ENCODE data around the gene BCAT1.
A peak's percentile ranks its signal among the peaks of the same experiment; 100 is the strongest.
"Not testable (repeated sequence)": the region's sequence is repeated elsewhere in the genome, so short reads cannot be mapped to it uniquely, and the experiment has no call there.

BCAT1 gene

DNA sequence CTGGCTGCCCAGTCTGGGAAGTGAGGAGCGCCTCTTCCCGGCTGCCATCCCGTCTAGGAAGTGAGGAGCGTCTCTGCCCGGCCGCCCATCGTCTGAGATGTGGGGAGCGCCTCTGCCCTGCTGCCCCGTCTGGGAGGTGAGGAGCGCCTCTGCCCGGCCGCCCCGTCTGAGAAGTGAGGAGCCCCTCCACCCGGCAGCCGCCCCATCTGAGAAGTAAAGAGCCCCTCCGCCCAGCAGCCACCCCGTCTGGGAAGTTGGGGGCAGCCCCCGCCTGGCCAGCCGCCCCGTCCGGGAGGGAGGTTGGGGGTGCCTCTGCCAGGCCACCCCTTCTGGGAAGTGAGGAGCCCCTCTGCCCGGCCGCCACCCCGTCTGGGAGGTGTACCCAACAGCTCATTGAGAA, 22.8 kb downstream of the BCAT1 start:
- DNase-seq (ENCODE audit: low spot score), result not testable (repeated sequence)

DNA sequence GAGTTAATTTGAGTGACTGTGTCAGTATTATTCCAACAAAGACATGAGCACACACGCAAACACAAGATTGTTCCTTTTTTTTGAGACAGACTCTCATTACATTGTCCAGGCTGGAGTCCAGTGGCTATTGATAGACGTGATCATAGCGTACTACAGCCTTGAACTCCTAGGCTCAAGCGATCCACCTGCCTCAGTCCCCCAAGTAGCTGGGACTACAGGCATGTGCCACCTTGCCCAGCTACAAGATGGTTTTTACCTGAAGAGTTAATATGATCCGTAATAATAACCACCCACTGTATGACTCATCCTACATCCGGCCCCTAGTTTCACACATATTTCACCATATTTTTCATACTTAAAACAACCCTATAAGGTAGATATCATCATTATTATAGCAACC, 26.8 kb downstream of the BCAT1 start:
- no peak for DNase-seq (ENCODE audit: low spot score)

DNA sequence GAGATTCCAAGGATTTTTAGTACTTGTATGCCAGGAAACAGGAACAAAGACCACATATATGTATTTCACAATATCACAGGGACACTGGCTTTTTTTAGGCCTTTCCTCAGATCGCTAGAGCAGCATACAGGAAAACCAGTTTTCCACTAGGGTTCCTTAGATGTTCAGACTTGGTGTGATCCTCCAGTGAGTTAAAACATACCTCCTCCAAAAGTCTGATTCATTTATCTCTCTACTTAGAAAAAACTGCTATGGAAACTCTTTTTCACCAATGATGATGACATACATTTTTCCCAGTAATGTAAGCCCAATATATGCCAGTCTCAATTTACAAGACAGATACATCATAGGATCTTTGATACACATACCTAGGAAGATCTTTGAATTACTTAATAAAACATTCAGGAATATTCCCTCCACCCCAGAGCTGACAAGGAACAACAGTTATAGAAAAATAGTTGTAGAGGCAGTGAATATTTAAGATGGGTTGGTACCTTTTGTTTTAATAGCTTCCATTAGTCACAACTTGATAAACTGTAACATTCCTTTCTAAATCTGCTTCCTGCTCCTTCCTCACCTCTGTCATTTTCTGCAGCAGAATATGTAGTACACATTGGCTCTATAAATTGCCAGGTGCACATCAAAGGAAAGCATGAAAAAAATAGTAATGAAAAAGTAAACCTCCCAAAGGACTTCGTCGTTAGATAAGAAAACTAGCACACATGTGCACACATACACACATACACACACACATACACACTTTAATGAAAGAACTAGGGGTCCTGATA, 27.5 kb downstream of the BCAT1 start:
- no peak for DNase-seq (ENCODE audit: low spot score)

DNA sequence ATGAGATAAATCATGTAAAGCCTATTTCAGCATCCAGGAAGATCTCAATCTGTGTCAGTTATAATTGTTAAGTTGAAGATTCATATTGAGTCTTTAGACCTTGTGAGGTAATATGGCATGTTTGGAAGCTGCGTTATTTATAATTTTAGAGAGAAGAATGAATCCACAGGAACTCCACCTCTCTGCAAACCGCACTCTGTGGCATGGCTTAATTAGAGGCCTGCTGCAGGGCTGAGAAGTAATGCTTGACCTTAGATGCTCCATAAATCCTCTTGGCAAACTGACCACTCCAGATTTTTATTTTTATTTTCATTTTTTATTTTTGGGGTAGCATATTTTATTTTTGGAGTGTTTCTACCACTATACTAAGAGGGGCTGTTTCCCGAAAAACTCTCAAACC, 28.8 kb downstream of the BCAT1 start:
- DNase-seq (ENCODE audit: low spot score), result no peak

DNA sequence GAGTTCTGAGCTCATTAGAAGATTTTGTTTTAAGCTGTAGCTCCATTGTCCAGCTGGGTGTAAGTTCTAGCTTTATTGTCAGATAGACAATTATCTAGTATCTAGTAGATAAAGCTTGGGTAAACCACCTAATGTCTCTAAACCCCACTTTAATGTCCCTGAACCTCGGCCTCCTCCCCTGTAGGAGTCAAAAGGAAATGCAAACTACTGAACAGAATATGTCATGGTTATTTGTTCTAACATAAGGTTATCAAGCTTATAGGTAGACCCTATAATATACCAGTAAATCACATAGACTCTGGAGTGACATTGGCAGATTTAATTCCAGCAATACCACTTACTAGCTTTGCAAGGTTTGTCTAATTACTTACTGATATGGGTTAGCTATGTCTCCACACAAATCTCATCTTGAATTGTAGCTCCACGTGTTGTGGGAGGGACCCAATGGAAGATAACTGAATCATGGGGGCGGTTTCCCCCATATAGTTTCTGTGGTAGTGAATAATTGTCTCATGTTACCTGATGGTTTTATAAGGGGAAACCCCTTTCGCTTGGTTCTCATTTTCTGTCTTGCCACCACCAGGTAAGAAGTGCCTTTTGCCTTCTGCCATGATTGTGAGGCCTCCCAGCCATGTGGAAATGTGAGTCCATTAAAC, 29.4 kb downstream of the BCAT1 start:
- no peak for DNase-seq (ENCODE audit: low spot score)

DNA sequence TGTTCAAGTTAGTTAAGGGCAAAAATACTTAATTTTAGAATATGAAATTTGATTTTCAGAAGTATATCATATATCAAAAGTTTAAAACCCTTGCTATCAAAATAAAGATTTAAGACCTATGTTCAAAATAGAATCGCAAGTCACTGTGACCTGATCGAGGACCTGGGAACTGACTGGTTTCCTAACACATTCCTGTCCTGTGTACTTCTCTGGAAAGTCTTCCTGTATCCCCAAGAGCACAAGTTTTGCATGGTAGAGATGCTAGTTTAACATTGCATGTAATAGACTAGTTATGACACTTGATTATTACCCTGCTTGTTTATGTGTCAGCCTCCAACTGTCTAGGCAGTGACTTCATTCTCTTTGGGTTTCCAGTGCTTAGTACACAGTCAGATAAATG, 30.3 kb downstream of the BCAT1 start:
- no peak for DNase-seq (ENCODE audit: low spot score)

DNA sequence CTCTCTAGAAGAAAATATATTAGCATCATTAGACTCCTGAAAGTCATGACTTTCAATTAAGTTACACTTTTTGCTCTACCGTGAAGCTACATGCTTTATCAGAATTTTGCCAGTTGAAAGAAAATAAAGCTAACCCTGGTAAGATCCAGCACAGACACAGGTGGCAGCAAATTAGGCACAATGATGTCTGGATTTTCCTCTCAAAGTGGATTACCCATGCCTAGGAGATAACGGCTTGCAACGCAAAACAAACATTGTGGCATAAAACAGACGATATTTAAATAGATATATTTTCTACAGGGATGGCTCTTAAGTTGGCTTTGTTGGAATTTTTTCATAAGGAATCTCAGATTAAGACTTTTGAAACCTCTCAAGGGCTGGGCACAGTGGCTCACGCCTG, 33.4 kb downstream of the BCAT1 start:
- no peak for DNase-seq (ENCODE audit: low spot score)

DNA sequence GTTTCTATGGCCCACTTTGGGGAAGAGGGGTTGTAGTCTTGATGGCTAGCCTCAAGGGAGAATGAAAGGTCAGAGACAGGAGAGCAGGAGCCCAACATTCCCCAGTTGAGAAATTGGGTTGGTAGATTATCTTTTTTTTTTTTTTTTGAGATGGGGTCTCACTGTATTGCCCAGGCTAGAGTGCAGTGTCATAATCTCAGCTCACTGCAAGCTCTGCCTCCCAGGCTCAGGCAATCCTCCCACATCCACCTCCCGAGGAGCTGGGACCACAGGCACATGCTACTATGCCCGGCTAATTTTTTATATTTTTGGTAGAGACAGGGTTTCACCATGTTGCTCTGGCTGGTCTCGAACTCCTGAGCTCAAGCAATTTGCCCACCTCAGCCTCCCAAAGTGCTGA, 34.9 kb downstream of the BCAT1 start:
- no peak for DNase-seq (ENCODE audit: low spot score)

DNA sequence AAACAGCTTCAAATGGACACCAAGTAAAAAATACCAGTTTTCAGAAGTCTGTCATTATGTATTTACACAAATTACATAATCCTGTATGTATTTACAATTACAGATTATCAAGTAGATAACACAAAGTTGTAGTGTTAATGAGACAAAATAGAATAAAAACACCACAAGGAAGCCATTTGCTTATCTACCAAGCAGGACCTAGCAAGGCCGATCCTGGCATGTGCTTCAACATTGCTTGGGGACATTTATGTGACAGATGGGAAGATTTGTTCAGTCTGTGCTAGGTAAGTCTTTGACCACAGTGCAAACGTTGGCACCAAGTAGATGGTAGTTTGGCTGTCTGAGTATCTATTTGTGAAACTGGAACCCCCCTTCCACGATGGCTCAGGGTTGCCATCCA, 35.8 kb downstream of the BCAT1 start:
- DNase-seq (ENCODE audit: low spot score), result no peak

DNA sequence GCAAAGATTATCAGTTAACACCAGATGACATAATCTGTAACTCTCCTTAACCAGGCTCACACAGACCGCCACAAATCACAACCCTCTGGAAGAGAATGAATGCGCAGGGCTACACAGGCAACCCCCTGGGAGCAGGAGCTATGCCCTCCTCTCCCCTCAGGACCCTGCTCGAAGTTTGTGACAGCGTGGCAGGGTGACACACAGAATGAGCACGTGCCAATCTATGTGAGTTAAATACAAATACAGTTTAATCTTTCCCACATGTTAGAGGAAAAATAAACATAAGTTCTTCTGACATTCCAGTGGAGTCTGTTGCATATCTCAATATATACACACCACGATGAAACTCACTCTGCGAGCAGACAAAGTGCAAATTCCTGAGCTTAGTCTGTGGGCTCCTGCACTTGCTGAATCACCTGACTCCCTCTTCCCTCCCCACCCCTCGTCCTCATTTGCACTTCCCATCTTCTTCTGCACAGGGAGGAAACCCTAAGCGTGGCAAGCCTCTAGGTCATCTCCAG, 37.6 kb downstream of the BCAT1 start:
- DNase-seq (ENCODE audit: low spot score), result no peak

DNA sequence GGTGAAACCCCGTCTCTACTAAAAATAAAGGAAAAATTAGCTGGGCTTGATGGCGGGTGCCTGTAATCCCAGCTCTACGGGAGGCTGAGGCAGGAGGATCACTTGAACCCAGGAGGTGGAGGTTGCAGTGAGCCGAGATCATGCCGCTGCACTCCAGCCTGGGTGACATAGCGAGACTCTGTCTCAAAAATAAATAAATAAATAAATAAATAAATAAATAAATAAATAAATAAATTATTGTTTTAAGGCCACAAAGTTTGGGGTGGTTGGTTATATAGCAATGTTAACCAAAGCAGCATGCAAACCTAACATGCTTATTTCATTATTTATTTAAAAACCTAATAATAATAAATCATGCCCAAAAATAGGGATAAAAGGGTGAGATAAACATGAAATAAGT, 38.7 kb downstream of the BCAT1 start:
- DNase-seq (ENCODE audit: low spot score), result not testable (repeated sequence)

DNA sequence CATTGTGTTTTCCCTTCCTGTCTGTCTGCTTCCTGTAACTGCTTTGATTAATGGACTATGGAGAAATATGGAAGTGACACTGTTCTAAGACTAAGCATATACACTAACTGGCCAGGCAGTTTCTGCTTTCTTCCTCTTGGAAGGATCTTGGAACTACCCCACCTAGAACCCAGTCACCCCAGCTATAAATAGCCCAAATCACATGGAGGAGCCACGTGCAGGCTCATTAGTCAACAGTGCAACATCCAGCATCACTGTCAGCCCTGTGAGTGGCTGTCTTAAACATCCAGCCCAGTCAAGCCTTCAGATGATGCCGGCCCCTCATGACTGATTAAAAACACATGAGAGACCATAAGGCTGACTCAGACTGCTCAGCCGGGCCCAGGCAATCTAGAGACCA, 39.2 kb downstream of the BCAT1 start:
- no peak for DNase-seq (ENCODE audit: low spot score)

DNA sequence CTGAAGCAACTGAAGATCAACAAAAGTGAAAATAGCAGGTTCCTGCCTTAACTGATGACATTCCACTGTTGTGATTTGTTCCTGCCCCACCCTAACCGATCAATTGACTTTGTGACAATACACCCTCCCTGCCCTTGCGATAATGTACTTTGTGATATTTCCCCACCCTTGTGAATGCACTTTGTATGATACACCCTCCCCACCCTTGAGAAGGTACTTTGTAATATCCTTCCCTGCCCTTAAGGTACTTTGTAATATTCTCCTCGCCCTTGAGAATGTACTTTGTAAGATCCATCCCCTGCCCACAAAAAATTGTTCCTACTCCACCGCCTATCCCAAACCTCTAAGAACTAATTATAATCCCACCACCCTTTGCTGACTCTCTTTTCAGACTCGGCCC, 41.4 kb downstream of the BCAT1 start:
- DNase-seq (ENCODE audit: low spot score), result no peak

DNA sequence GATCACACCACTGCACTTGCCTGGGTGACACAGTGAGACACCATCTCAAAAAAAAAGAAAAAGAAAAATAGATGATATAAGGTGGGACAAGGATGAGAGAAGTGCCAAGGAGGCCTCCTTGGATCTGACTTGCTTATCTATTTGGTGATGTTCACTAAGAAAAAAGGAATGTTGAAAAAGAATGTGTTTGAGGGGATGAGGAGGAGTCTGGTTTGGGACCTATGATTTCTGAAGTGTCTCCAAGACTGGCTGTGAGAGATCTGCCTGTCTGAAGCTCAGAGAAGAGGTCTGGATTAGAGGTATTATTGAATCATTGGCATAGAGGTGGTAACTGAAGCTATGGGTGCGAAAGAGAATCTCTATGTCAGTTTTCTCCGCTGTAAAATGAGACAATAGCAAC, 42.8 kb downstream of the BCAT1 start:
- no peak for DNase-seq (ENCODE audit: low spot score)

DNA sequence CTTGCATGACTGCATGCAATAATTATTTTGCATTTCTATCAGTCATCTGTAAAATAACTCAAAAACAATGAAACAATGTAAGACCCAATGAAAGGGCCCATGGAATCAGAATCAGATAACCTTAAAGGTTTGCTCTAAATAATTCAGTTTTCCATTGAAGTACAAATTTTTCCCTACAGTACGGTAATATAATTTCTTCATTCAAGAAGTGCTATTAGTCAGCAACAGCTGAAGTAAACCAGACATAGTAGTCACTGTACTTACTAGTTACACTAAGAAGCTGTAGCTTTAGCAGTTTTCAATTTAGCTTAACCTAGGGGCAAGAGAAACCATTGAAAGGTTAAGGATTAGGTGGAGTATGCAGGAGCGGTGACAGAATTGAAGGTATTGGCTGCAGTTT, 43.5 kb downstream of the BCAT1 start:
- no peak for DNase-seq (ENCODE audit: low spot score)

DNA sequence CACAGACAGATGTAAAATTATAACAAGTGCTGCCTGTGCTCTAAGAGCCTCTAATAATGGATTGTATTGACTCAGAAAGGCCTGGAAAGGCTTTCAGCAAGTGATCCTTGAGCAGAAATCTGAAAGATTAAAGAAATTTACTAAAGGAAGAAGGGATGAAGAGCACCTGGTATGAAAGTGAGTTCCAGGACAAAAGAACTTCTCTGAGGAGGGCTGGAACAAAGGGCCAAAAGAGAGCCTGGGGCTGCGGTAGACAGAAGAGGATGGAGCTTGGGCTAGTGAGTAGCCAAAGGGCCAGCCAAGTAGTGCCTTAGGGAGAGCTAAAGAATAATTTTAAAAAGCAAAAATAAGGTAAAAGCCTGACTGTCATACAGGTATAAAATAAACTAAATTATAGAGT, 44.0 kb downstream of the BCAT1 start:
- DNase-seq (ENCODE audit: low spot score), result no peak

DNA sequence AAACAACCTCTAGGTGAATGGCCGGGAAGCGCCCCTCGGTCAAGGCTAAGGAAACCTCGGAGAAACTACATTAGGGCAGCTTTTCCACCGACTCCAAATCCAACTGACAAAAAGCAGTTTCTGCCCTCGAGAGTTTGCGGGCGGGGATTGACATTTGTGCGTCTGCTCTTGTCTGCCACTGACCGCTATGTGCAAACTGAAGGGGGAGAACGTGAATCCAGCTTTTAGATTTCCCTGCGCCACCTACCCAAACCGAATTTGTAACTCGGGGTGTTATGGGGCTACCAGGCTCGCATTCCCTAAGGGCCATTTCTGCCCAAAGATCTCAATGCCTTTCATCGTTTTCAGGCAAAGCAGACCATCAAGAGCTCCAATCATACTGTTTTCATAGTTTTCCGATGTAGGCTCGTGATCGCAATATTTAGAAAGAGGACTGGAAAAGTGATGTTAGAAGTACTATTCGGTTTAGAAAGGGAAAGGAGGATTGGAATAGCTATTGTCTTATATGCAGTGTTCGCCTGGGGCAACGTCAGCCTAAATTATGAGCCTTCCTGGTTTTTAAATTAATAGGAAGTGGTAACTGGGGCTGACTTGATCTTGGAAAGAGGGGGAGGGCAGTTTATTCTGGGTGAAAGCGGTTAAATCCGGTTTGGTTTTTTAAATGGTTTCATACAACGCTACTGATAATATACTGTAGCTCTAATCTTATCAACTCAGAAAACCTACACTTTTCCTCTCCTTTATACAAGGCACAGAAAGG, 45.4 kb downstream of the BCAT1 start:
- DNase-seq (ENCODE audit: low spot score), result no peak

DNA sequence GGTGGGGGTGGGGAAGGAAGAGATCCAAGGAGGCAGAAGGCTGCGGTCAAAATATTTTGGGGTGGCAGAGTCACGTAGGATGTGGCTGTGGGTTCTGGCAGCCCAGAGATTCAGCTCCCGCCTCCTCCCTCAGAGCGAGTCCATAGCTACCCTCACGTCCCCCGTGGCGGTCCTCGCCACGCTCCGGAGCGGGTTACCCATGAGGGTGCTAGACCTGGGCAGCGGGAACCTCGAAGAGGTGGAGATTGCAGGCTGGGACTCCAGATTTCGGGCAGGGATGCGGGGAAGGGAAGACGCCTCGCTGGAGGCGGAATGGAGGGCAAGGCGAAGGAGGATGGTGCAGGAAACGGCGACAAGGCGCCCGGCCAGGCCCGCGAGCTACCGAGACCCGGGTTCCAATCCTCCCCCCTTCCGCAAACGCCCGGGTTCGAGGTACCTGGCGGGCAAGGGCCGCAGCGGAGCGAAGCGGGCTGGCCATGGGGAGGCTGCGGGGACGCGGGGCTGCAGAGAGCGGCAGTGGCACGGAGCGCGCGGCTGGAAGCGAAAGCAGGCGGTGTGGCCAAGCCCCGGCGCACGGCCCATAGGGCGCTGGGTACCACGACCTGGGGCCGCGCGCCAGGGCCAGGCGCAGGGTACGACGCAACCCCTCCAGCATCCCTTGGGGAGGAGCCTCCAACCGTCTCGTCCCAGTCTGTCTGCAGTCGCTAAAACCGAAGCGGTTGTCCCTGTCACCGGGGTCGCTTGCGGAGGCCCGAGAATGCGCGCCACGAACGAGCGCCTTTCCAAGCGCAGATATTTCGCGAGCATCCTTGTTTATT, 46.2 kb downstream of the BCAT1 start:
- peak; percentile 75 for DNase-seq (ENCODE audit: low spot score)

DNA sequence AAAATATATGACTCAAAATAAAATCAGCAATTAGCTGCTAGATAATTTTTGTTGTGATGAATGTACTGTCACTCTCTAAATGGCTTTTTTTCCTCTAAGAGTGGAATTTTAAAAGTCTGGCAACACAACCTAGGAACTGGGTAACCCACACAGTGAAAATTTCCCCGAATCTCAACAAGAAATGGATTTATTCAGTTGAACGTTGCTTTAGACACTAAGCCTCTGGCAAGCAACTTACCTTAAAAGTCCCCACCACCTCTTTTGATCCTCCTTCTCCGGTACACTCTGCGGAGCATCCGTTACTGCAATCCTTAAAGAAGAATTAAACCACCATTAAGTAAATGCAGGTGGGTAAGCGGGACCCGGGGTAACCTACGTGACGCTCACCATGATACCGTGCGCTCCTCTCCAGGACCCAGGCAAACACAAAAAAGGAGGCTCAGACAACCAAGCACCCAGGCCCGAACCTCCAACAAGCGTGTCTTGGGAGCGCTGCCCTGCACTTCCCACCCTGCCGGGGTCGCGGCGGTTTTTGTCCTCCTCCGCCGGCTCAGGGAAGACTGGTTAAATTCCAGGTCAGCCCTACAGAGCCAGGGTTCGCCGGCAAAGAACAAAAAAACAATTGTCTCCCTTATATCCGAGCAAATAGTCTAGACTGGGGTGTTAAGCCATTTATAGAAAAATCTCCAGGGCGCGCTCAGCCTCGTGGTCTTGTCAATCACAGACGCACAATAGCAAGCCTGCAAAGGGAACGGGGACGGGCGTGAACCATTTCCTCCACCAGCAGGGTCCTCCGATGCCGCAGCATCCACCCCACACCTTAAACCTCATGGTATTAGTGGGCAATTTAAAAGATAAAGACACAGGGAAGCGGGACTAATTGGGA, 47.1 kb downstream of the BCAT1 start:
- DNase-seq (ENCODE audit: low spot score), result peak; percentile 84

DNA sequence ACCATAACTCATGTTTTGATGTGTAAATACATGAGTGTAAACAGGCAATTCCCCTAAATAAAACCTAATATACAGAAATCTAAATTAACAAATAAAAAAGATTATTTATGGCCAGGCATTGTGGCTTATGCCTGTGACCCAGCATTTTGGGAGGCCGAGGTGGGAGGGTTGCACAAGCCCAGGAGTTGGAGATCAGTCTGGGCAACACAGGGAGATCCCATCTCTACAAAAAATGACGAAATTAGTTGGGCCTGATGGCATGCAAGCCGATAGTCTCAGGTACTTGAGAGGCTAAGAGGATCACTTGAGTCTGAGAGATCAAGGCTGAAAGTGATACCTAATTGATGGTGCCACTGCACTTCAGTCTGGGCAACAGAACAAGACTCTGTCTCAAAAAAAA, 48.7 kb downstream of the BCAT1 start:
- no peak for DNase-seq (ENCODE audit: low spot score)

DNA sequence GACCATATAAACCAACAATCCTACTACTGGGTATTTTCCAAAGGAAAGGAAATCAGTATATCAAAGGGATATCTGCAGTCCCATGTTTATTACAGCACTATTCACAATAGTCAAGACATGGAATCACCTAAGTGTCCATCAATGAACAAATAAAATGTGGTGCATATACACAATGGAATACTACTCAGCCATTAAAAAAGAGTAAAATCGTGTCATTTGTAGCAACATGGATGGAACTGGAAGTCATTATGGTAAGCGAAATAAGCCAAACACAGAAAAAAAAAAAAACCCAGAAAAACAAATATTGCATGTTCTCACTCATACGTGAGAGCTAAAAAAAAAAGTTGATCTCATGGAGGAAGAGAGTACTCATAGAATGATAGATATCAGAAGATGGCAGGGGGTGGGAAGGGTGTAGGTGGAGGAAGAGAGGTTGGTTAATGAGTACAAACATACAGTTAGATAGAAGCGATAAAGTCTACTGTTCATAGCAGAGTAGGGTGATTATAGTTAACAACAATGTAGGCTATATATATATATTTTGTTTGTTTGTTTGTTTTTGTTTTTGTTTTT, 49.3 kb downstream of the BCAT1 start:
- no peak for DNase-seq (ENCODE audit: low spot score)

All from ecto neural progenitor cell (in vitro differentiated cells).